Testis (tissue), 2 donors: ENCODE data around the gene OFD1.

Source experiments
- POLR2A ChIP-seq: fragments of 450-650 bp; IDR thresholded peaks from one replicate; pipeline ENCODE4 v1.6.1; 2017; ENCODE audit warnings: antibody characterized with exemption, mild to moderate bottlenecking, moderate library complexity
- TF ChIP-seq, protein P1 (sequence below), 3 experiments: fragments of 450-650 bp in 2 of 3; fragments of 200-600 bp in 1 of 3; sonication (generic) in 1 of 3; IDR thresholded peaks; one replicate each; pipeline ENCODE4 v1.5.1; 2016 to 2019; ENCODE audit warnings: antibody characterized with exemption in 3 of 3, mild to moderate bottlenecking in 2 of 3, moderate library complexity in 1 of 3

DNA sequence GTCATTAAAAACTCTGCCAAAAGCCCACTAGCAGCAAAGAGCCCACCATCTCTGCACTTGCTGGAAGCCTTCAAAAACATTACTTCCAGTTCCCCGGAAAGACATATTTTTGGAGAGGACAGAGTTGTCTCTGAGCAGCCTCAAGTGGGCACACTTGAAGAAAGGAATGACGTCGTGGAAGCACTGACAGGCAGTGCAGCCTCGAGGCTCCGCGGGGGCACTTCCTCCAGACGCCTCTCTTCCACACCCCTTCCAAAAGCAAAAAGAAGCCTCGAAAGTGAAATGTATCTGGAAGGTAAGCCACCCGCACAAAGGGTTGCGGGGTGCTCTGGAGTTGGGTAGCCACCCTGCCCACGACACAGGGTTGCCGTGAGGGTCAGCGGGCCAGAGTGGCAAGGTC lies 25.9 kb downstream of the OFD1 start:
- TF ChIP-seq, protein P1, sequence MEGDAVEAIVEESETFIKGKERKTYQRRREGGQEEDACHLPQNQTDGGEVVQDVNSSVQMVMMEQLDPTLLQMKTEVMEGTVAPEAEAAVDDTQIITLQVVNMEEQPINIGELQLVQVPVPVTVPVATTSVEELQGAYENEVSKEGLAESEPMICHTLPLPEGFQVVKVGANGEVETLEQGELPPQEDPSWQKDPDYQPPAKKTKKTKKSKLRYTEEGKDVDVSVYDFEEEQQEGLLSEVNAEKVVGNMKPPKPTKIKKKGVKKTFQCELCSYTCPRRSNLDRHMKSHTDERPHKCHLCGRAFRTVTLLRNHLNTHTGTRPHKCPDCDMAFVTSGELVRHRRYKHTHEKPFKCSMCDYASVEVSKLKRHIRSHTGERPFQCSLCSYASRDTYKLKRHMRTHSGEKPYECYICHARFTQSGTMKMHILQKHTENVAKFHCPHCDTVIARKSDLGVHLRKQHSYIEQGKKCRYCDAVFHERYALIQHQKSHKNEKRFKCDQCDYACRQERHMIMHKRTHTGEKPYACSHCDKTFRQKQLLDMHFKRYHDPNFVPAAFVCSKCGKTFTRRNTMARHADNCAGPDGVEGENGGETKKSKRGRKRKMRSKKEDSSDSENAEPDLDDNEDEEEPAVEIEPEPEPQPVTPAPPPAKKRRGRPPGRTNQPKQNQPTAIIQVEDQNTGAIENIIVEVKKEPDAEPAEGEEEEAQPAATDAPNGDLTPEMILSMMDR (IDR thresholded peaks at IDR 0.05) = no peak
- TF ChIP-seq POLR2A = no peak
